CD14-positive monocyte (primary cell): ENCODE results near the gene CCDC170. TPM values are rescaled to one million over a fixed set of nuclear protein-coding genes. Genes with fewer than 3 reads are reported as not detected.

Source experiments
- DNase-seq, 3 donors: peaks; one replicate each; pipeline ENCODE4 v3.0.0-alpha.2; 2011 to 2022
- H2AFZ ChIP-seq: 2 replicates; pipeline ENCODE4 v1.6.0; 2012; ENCODE audit warnings: mild to moderate bottlenecking, low read depth, low read length, inconsistent platforms; ENCODE audit not compliant: insufficient read depth, poor library complexity, severe bottlenecking
- H3K27ac ChIP-seq, 2 donors: 1 replicate in 1 of 2; 2 replicates in 1 of 2; pipeline ENCODE4 v1.5.1; 2012 to 2013; ENCODE audit warnings: low read length in 2 of 2, control low read depth in 1 of 2, inconsistent platforms in 1 of 2, low read depth in 1 of 2, mild to moderate bottlenecking in 1 of 2
- H3K27me3 ChIP-seq, 2 donors: one replicate each; pipeline versions ENCODE4 v1.6.0 to v1.6.1; 2011 to 2013; ENCODE audit warnings: low read length in 2 of 2; ENCODE audit not compliant: control insufficient read depth in 2 of 2, insufficient read depth in 2 of 2
- H3K36me3 ChIP-seq, 2 donors: replicated peaks in 1 of 2; 1 replicate in 1 of 2; 2 replicates in 1 of 2; pipeline versions ENCODE4 v1.5.1 to v1.6.1; 2012 to 2013; ENCODE audit warnings: low read length in 2 of 2, control low read depth in 1 of 2, inconsistent platforms in 1 of 2, mild to moderate bottlenecking in 1 of 2; ENCODE audit not compliant: insufficient read depth in 2 of 2, control insufficient read depth in 1 of 2
- H3K4me1 ChIP-seq, 2 donors: 1 replicate in 1 of 2; 2 replicates in 1 of 2; pipeline versions ENCODE4 v1.5.1 to v1.6.1; 2012 to 2013; ENCODE audit warnings: low read length in 2 of 2, control low read depth in 1 of 2, inconsistent platforms in 1 of 2, mild to moderate bottlenecking in 1 of 2, moderate library complexity in 1 of 2; ENCODE audit not compliant: insufficient read depth in 2 of 2, control insufficient read depth in 1 of 2
- H3K4me2 ChIP-seq: replicated peaks from 2 replicates; pipeline ENCODE3; 2012; ENCODE audit warnings: low read length, moderate library complexity, mild to moderate bottlenecking; ENCODE audit not compliant: poor library complexity, severe bottlenecking; ENCODE audit errors: extremely low read depth
- H3K4me3 ChIP-seq, 3 experiments: fragments of 200-600 bp in 1 of 3; sonication (generic) in 1 of 3; replicated peaks in 1 of 3; 1 replicate in 2 of 3; 2 replicates in 1 of 3; pipeline ENCODE4 v1.5.1; 2011 to 2013; ENCODE audit warnings: low read length in 3 of 3, mild to moderate bottlenecking in 3 of 3, control low read depth in 2 of 3, low read depth in 2 of 3, inconsistent platforms in 1 of 3, moderate library complexity in 1 of 3
- H3K79me2 ChIP-seq: 2 replicates; pipeline ENCODE4 v1.6.0; 2012; ENCODE audit warnings: mild to moderate bottlenecking, control low read depth, inconsistent platforms, low read length, moderate library complexity; ENCODE audit not compliant: insufficient read depth
- H3K9ac ChIP-seq: 2 replicates; pipeline ENCODE4 v1.6.0; 2017; ENCODE audit warnings: low read length, mild to moderate bottlenecking; ENCODE audit not compliant: insufficient read depth, poor library complexity, severe bottlenecking
- H3K9me3 ChIP-seq, 2 donors: replicated peaks in 1 of 2; 1 replicate in 1 of 2; 2 replicates in 1 of 2; pipeline versions ENCODE4 v1.5.1 to v1.6.1; 2012 to 2013; ENCODE audit warnings: low read length in 2 of 2, control low read depth in 1 of 2; ENCODE audit not compliant: control insufficient read depth in 1 of 2, insufficient read depth in 1 of 2
- H4K20me1 ChIP-seq: 2 replicates; pipeline ENCODE4 v1.6.0; 2012; ENCODE audit warnings: mild to moderate bottlenecking, low read length, control low read depth, moderate library complexity; ENCODE audit not compliant: insufficient read depth
- H3K27ac Mint-ChIP-seq, 7 donors: one replicate each; pipeline ENCODE4 v1.8.0; 2020; ENCODE audit warnings: mild to moderate bottlenecking in 7 of 7, mixed read lengths in 7 of 7, moderate library complexity in 6 of 7, inconsistent platforms in 2 of 7
- H3K27me3 Mint-ChIP-seq, 3 donors: one replicate each; pipeline ENCODE4 v1.8.0; 2021 to 2022; ENCODE audit warnings: low read depth in 3 of 3, mild to moderate bottlenecking in 3 of 3, mixed read lengths in 3 of 3, moderate library complexity in 3 of 3, inconsistent platforms in 1 of 3
- H3K36me3 Mint-ChIP-seq, 2 donors: one replicate each; pipeline ENCODE4 v1.8.0; 2020; ENCODE audit warnings: mixed read lengths in 2 of 2, inconsistent platforms in 1 of 2, mild to moderate bottlenecking in 1 of 2
- H3K4me1 Mint-ChIP-seq: one replicate; pipeline ENCODE4 v1.8.0; 2020; ENCODE audit warnings: mild to moderate bottlenecking, mixed read lengths
- H3K4me3 Mint-ChIP-seq, 2 donors: one replicate each; pipeline ENCODE4 v1.8.0; 2020; ENCODE audit warnings: mild to moderate bottlenecking in 2 of 2, mixed read lengths in 2 of 2, moderate library complexity in 1 of 2
- H3K9me3 Mint-ChIP-seq, 7 donors: one replicate each; pipeline ENCODE4 v1.8.0; 2020 to 2022; ENCODE audit warnings: mixed read lengths in 7 of 7, mild to moderate bottlenecking in 6 of 7, moderate library complexity in 6 of 7, inconsistent platforms in 2 of 7
- CTCF ChIP-seq: fragments of 200-600 bp; IDR thresholded peaks from one replicate; pipeline ENCODE4 v1.8.0; 2022; ENCODE audit warnings: antibody characterized with exemption, mild to moderate bottlenecking
- WGBS: methylation state at CpG from one replicate; pipeline ENCODE4 v1.1.5; 2013; ENCODE audit warnings: missing lambda C conversion rate; ENCODE audit not compliant: insufficient coverage; 5-methylcytosine and 5-hydroxymethylcytosine counted together
- intact Hi-C, 2 donors: fragments of 100-400 bp; cut with micrococcal nuclease; formaldehyde crosslinking; loops; one replicate each; pipeline versions ENCODE4 v1.15.0 to v1.15.1; 2023
- polyA plus RNA-seq, 3 donors: library from polyadenylated mRNA; depleted of rRNA in 1 of 3; unstranded in 2 of 3; stranded (reverse) in 1 of 3; fragments of 300-500 nt in 2 of 3; fragments of >200 nt in 1 of 3; fragmentation: Illumina TruSeq in 2 of 3; gene quantifications; 1 replicate in 2 of 3; 2 replicates in 1 of 3; pipeline ENCODE4 v1.2.3, GENCODE V29; 2012 to 2021

The CCDC170 gene
- polyA plus RNA-seq, 3 donors = 4.2 to 7.0 (median 6.3) TPM

- no peaks in the 10 kb centered on the region for H3K27me3 ChIP-seq
- Mint-ChIP-seq H3K27ac (no peak overlapping the region), H3K4me1 (peaks cover 5% of the 10 kb centered on the region), H3K4me3 (no peak overlapping the region), H3K36me3 (no peaks in the 10 kb centered on the region), H3K9me3 (peaks cover 0 to 6% (median 2%) of the 10 kb centered on the region in 7 donors), H3K27me3 (peaks cover 0 to 2% (median 2%) of the 10 kb centered on the region in 3 donors)
- no peaks in the 10 kb centered on the region for H3K36me3 ChIP-seq
- no peaks in the 10 kb centered on the region for H3K4me1 ChIP-seq
- WGBS = 86% methylated on average over 1 of the region's 7 CpGs
- no peak overlapping the region for H3K27ac ChIP-seq
- H3K4me3 ChIP-seq = no peak overlapping the region
- intact Hi-C loops = no loop called here
- H4K20me1 ChIP-seq = no peaks in the 10 kb centered on the region
- no peak for DNase-seq
- no peak overlapping the region for H3K4me2 ChIP-seq
- H3K79me2 ChIP-seq = no peaks in the 10 kb centered on the region
- no peak for TF ChIP-seq CTCF
- H3K9me3 ChIP-seq = no peaks in the 10 kb centered on the region
- no peak overlapping the region for H3K9ac ChIP-seq
- no peak overlapping the region for H2AFZ ChIP-seq
Measured at GRCh38 chr6:151624900-151625536, 131.2 kb downstream of the CCDC170 start.

DNA sequence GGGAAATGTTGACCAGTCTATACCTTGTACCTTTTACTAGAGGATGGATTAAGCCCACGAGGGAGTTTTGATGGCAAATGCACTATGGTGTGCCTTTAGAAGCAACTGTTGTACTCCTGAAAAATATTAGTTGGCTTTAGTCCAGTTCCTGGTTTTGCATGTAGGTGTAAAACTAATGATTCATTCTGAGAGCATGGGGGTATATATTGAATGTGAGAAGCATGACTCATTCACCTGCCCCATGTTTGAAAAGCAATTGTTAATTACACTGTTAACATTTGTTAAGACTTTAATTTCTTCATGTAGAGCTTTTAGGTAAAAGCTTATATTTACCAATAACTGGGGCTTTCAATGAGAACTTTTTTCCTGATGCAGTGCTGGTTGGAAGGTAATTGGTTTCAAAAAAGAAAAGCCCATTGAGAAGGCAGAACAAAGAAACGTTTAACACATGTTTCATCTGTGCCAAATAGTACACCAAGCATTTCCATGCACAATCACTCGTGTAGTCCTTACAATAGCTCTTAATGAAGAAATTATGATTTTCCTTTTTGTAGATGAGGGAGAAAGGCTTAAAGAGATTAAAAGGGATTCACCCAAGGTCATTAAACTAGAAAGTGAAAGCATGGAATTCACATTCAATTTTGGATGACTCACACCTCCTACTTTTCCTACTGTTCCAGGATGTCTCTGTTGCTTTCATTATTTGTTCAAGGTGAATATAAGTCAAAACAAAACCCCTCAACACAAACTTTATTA lies 134.1 kb downstream of the CCDC170 start:
- no peak overlapping the region for H3K9ac ChIP-seq
- Mint-ChIP-seq H3K36me3 (no peaks in the 10 kb centered on the region), H3K9me3 (peaks cover 0 to 6% (median 2%) of the 10 kb centered on the region in 7 donors), H3K4me1 (peaks cover 5% of the 10 kb centered on the region), H3K27ac (no peak overlapping the region), H3K27me3 (peaks cover 2 to 4% (median 3%) of the 10 kb centered on the region in 3 donors), H3K4me3 (no peak overlapping the region)
- TF ChIP-seq CTCF = no peak
- no peaks in the 10 kb centered on the region for H3K9me3 ChIP-seq
- no peak overlapping the region for H3K4me2 ChIP-seq
- H2AFZ ChIP-seq = no peak overlapping the region
- 100% methylated on average over 1 of the region's 3 CpGs for WGBS
- H3K27ac ChIP-seq = no peak overlapping the region
- intact Hi-C loops = no loop called here
- no peaks in the 10 kb centered on the region for H3K79me2 ChIP-seq
- no peaks in the 10 kb centered on the region for H4K20me1 ChIP-seq
- no peaks in the 10 kb centered on the region for H3K4me1 ChIP-seq
- no peaks in the 10 kb centered on the region for H3K27me3 ChIP-seq
- no peak overlapping the region for H3K4me3 ChIP-seq
- H3K36me3 ChIP-seq = no peaks in the 10 kb centered on the region
- no peak for DNase-seq
